Common myeloid progenitor, CD34-positive (primary cell): ENCODE measurements around the gene ZBTB46.
A peak's percentile ranks its signal among the peaks of the same experiment; 100 is the strongest.

Experiments used
- CTCF ChIA-PET: fragments of 350-600 bp; sonication (Branson Sonifier 250); formaldehyde crosslinking; loops from one replicate; lab custom pipeline; 2021; ENCODE audit warnings: antibody characterized with exemption; lab: Charles Lee
- POLR2A ChIA-PET: fragments of 350-600 bp; sonication (Branson Sonifier 250); formaldehyde crosslinking; loops from one replicate; lab custom pipeline; 2021; ENCODE audit warnings: antibody characterized with exemption; lab: Charles Lee
- DNase-seq, 3 donors: peaks; one replicate each; pipeline versions ENCODE4 v3.0.0 to v3.0.0-alpha.2; 2013
- H3K27ac ChIP-seq, 2 experiments: 1 replicate in 1 of 2; 2 replicates in 1 of 2; pipeline ENCODE4 v1.7.0; 2013; ENCODE audit warnings: inconsistent platforms in 2 of 2, low read length in 2 of 2, mild to moderate bottlenecking in 2 of 2, low read depth in 1 of 2, moderate library complexity in 1 of 2; ENCODE audit not compliant: severe bottlenecking in 2 of 2, insufficient read depth in 1 of 2, poor library complexity in 1 of 2
- H3K27me3 ChIP-seq, 5 experiments: replicated peaks in 2 of 5; 1 replicate in 3 of 5; 2 replicates in 2 of 5; pipeline versions ENCODE4 v1.6.1 to v1.7.0; 2013; ENCODE audit warnings: low read length in 4 of 5, mild to moderate bottlenecking in 2 of 5, moderate library complexity in 2 of 5, inconsistent platforms in 1 of 5; ENCODE audit not compliant: insufficient read depth in 5 of 5, control insufficient read depth in 4 of 5
- H3K36me3 ChIP-seq, 4 experiments: 1 replicate in 2 of 4; 2 replicates in 2 of 4; pipeline versions ENCODE4 v1.6.1 to v1.7.0; 2013; ENCODE audit warnings: low read length in 3 of 4, control low read depth in 1 of 4, mild to moderate bottlenecking in 1 of 4; ENCODE audit not compliant: control insufficient read depth in 4 of 4, insufficient read depth in 4 of 4
- H3K4me1 ChIP-seq, 4 experiments: 1 replicate in 3 of 4; 2 replicates in 1 of 4; pipeline versions ENCODE4 v1.6.1 to v1.7.1; 2013; ENCODE audit warnings: low read length in 3 of 4, mild to moderate bottlenecking in 3 of 4, control low read depth in 1 of 4, inconsistent platforms in 1 of 4, moderate library complexity in 1 of 4; ENCODE audit not compliant: control insufficient read depth in 4 of 4, insufficient read depth in 4 of 4; ENCODE audit errors: control extremely low read depth in 1 of 4
- H3K4me3 ChIP-seq, 7 experiments: 1 replicate in 4 of 7; 2 replicates in 3 of 7; pipeline versions ENCODE4 v1.5.1 to v1.7.0; 2013; ENCODE audit warnings: mild to moderate bottlenecking in 7 of 7, low read length in 6 of 7, moderate library complexity in 6 of 7, inconsistent platforms in 2 of 7, low read depth in 2 of 7, control low read depth in 1 of 7; ENCODE audit not compliant: insufficient read depth in 4 of 7, control insufficient read depth in 1 of 7; ENCODE audit errors: extremely low read depth in 1 of 7
- H3K9me3 ChIP-seq, 5 experiments: 1 replicate in 4 of 5; 2 replicates in 1 of 5; pipeline versions ENCODE4 v1.6.1 to v1.7.1; 2013; ENCODE audit warnings: low read length in 4 of 5, mild to moderate bottlenecking in 2 of 5, inconsistent platforms in 1 of 5, low read depth in 1 of 5, moderate library complexity in 1 of 5; ENCODE audit not compliant: control insufficient read depth in 4 of 5, insufficient read depth in 2 of 5; ENCODE audit errors: control extremely low read depth in 1 of 5
- WGBS: methylation state at CpG from one replicate; pipeline ENCODE4 v1.1.5; 2013; ENCODE audit not compliant: insufficient coverage; 5-methylcytosine and 5-hydroxymethylcytosine counted together

Gene ZBTB46

GRCh38 chr20:63783970-63784369 lies 47.1 kb downstream of the ZBTB46 start:
- Histone ChIP-seq H3K4me3 (no peak overlapping the region), H3K27me3 (no peaks in the 10 kb centered on the region), H3K27ac (no peak overlapping the region), H3K9me3 (no peaks in the 10 kb centered on the region), H3K4me1 (no peaks in the 10 kb centered on the region), H3K36me3 (peaks cover 0 to 9% (median under 1%) of the 10 kb centered on the region in 4 experiments)
- 95% methylated on average over 11 of the region's 16 CpGs for WGBS
- POLR2A ChIA-PET = interaction anchor here (0.7 kb wide), 1 partner anchor 81 kb away, joined by 3 read pairs; the partner anchor contains the start of gene TPD52L2
- CTCF ChIA-PET = interaction anchor here (0.7 to 3.5 kb wide), 8 partner anchors 8 to 81 kb away, joined by 3 to 24 read pairs (median 4); partner anchors contain the start of gene TPD52L2
- no peak for DNase-seq

- WGBS = 90% methylated on average over 10 of the region's 12 CpGs
- ChIA-PET CTCF (no interaction called here), POLR2A (no interaction called here)
- no peak for DNase-seq
- peaks cover 0 to 7% (median under 1%) of the 10 kb centered on the region in 4 experiments for H3K4me1 ChIP-seq
- H3K27ac ChIP-seq = no peak overlapping the region
- no peaks in the 10 kb centered on the region for H3K27me3 ChIP-seq
- no peak overlapping the region for H3K4me3 ChIP-seq
- H3K36me3 ChIP-seq = peaks cover 0 to 5% (median 0%) of the 10 kb centered on the region in 4 experiments
- H3K9me3 ChIP-seq = no peaks in the 10 kb centered on the region
Observed at GRCh38 chr20:63782521-63782971, 48.5 kb downstream of the ZBTB46 start.

GRCh38 chr20:63782051-63782471 lies 49.0 kb downstream of the ZBTB46 start:
- Histone ChIP-seq H3K9me3 (no peaks in the 10 kb centered on the region), H3K36me3 (peaks cover 0 to under 1% (median 0%) of the 10 kb centered on the region in 4 experiments), H3K27me3 (no peaks in the 10 kb centered on the region), H3K4me1 (peaks cover 0 to 7% (median under 1%) of the 10 kb centered on the region in 4 experiments), H3K27ac (no peak overlapping the region), H3K4me3 (no peak overlapping the region)
- 90% methylated on average over 10 of the region's 18 CpGs for WGBS
- POLR2A ChIA-PET = no interaction called here
- CTCF ChIA-PET = no interaction called here
- peak in 2 of 3 donors; percentile 28 to 40 for DNase-seq

GRCh38 chr20:63781181-63781580 lies 49.9 kb downstream of the ZBTB46 start:
- Histone ChIP-seq H3K4me3 (no peak overlapping the region), H3K27ac (no peak overlapping the region), H3K27me3 (no peaks in the 10 kb centered on the region), H3K9me3 (no peaks in the 10 kb centered on the region), H3K4me1 (peaks cover 0 to 7% (median under 1%) of the 10 kb centered on the region in 4 experiments), H3K36me3 (no peaks in the 10 kb centered on the region)
- POLR2A ChIA-PET = no interaction called here
- no peak for DNase-seq
- WGBS = 99% methylated on average over 12 of the region's 14 CpGs
- CTCF ChIA-PET = no interaction called here

GRCh38 chr20:63778857-63779256 lies 52.2 kb downstream of the ZBTB46 start:
- POLR2A ChIA-PET = no interaction called here
- Histone ChIP-seq H3K27ac (no peak overlapping the region), H3K4me3 (no peak overlapping the region), H3K36me3 (no peaks in the 10 kb centered on the region), H3K4me1 (peaks cover 0 to 10% (median 5%) of the 10 kb centered on the region in 4 experiments), H3K27me3 (no peaks in the 10 kb centered on the region), H3K9me3 (no peaks in the 10 kb centered on the region)
- CTCF ChIA-PET = interaction anchor here (1.3 to 2.2 kb wide), 4 partner anchors 11 to 110 kb away, joined by 3 to 5 read pairs (median 4); no protein-coding TSS in a partner anchor
- DNase-seq = peak in 1 of 3 donors; percentile 28
- WGBS = 96% methylated on average over 3 of the region's 9 CpGs

GRCh38 chr20:63778034-63778752 lies 52.9 kb downstream of the ZBTB46 start:
- DNase-seq = no peak
- no peaks in the 10 kb centered on the region for H3K9me3 ChIP-seq
- H3K36me3 ChIP-seq = no peaks in the 10 kb centered on the region
- WGBS = 65% methylated on average over 14 of the region's 19 CpGs
- H3K27ac ChIP-seq = no peak overlapping the region
- CTCF ChIA-PET = interaction anchor here (1.1 to 2.2 kb wide), 5 partner anchors 11 to 110 kb away, joined by 3 to 5 read pairs (median 3); no protein-coding TSS in a partner anchor
- no peak overlapping the region for H3K4me3 ChIP-seq
- POLR2A ChIA-PET = interaction anchor here (0.6 kb wide), 1 partner anchor 71 kb away, joined by 3 read pairs; the partner anchor contains the start of genes ARFRP1 and ZGPAT
- H3K27me3 ChIP-seq = no peaks in the 10 kb centered on the region
- peaks cover 0 to 10% (median 5%) of the 10 kb centered on the region in 4 experiments for H3K4me1 ChIP-seq

GRCh38 chr20:63777614-63778013 lies 53.5 kb downstream of the ZBTB46 start:
- no peaks in the 10 kb centered on the region for H3K36me3 ChIP-seq
- DNase-seq = no peak
- H3K9me3 ChIP-seq = no peaks in the 10 kb centered on the region
- H3K27ac ChIP-seq = no peak overlapping the region
- CTCF ChIA-PET = interaction anchor here (0.9 to 1.5 kb wide), 3 partner anchors 20 to 86 kb away, joined by 3 to 5 read pairs (median 3); no protein-coding TSS in a partner anchor
- POLR2A ChIA-PET = interaction anchor here (0.6 kb wide), 1 partner anchor 70 kb away, joined by 3 read pairs; the partner anchor contains the start of genes ARFRP1 and ZGPAT
- H3K27me3 ChIP-seq = no peaks in the 10 kb centered on the region
- WGBS = 98% methylated on average over 13 of the region's 13 CpGs
- peaks cover 0 to 10% (median 5%) of the 10 kb centered on the region in 4 experiments for H3K4me1 ChIP-seq
- no peak overlapping the region for H3K4me3 ChIP-seq
